HG02571 (cell line): ENCODE data around the gene FNDC3B.

Experiments used
- ATAC-seq: cut with Tn5 transposase; IDR thresholded peaks from one replicate; pipeline ENCODE4 v1.9.1; 2021; ENCODE audit warnings: mild to moderate bottlenecking, moderate library complexity; ENCODE audit not compliant: unreplicated experiment

The FNDC3B gene

DNA sequence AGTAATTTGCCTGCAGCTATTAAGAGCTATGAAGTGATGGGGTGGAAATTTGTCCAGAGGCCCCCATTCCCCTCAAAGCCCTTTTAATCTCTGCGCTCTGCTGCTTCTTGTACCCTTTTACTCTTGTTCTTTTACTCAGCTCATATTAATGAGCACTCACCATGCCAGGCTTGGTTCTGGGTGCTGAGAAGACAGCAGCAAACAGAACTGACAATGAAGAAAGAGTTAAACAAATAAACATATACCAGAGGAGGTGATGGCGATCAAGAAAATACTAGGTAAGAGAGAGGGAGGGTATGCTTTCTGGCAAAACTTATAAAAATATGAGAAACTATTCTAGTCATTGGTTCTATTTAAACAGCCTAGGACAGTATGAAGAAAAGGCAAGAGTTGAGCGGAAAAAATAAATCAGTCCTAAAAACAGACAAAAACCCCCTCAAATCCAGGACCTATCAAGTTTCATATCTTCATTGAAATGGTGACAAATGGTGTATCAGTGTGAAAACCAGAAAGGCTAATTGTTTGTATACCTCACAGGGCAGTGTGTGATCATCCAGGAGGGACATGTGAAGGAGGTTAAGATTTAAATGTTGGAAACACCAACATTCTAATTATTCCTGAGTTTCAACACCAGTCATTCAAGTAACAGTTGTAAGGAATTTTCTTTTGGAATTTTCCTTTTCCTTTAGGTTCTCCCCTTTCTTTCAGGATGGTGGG, 144.9 kb downstream of the FNDC3B start:
- no peak for ATAC-seq

DNA sequence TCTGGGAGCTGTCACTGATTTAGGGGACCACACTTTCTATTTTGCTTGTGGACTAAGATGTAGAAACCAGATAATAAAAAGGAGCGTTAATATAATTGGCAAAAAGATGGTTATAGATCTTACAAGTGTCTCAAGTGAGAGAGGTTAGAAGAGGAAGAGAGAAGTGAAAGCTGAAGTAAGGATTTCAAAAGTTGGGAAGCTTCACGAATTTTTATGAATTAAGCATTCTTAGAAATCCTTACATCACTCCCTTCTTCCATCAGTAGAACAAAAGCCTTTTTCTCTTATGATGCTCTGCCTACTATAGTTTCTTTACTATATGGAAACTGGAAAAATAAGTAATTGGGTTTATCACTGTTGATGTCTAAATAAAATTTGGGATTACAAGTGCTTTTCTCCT, 146.5 kb downstream of the FNDC3B start:
- no peak for ATAC-seq

GRCh38 chr3:172186607-172187006, 147.2 kb downstream of the FNDC3B start:
- no peak for ATAC-seq

- no peak for ATAC-seq
Observed at GRCh38 chr3:172187511-172187910, 148.1 kb downstream of the FNDC3B start.

DNA sequence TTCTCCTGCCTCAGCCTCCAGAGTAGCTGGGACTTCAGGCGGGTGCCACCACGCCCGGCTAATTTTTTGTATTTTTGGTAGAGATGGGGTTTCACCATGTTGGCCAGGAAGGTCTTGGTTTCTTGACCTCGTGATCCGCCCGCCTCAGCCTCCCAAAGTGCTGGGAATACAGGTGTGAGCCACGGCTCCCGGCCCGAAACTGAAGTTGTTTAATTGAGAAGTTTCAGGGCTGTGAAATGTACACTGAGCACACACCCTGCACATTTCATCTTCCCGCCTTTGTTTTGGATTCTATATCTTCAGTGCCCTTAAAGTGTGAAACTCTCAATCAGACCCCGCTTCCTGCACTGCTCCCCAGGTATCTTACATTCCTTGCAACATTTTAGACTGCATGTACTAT, 149.1 kb downstream of the FNDC3B start:
- ATAC-seq, result no peak

GRCh38 chr3:172189213-172189612, 149.8 kb downstream of the FNDC3B start:
- no peak for ATAC-seq

DNA sequence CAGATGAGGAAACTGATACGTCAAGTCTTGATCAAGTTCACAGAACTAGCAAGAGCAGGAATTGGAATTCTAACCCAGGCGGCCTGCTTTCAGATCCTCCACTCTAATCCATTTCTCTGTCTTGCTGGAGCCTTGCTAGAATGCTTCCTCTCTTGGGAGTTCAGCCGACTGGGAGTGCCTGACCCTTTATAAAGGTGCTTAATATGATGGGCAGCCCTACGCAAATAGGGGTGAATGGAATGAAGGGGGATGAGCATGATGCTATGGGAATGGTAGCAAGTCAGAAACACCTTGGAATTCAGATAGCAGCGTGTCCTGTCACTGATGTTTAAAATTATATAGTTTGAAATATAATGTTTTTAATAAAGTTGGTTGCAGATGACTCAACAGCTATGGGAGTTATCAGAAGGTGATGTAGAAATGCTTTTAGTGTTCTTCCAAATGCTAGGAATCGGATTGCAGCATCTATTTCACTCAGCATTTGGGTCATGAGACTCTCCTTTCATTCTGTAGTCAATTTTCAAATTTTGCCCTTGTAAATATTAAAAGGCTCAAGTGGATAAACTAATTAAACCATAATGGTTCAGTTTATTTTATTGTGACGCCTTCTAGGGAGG, 150.7 kb downstream of the FNDC3B start:
- ATAC-seq, result no peak

GRCh38 chr3:172190980-172191379, 151.6 kb downstream of the FNDC3B start:
- ATAC-seq, result no peak

DNA sequence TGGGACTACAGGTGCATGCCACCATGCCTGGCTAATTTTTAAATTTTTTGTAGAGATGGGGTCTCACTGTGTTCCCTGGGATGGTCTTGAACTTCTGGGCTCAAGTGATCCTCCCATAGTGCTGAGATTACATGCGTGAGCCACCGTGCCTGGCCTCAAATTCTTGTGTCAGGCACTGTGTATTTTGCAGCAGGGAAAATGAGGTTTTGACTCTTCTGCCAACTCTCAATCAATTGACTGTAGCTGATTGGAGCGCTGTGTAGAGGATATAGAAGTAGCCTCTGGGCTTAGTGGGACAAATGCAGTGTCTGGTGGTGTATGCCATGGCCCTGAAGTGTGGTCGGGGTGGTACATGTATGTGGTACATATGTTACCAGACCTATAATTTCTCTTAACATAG, 152.3 kb downstream of the FNDC3B start:
- ATAC-seq, result no peak

DNA sequence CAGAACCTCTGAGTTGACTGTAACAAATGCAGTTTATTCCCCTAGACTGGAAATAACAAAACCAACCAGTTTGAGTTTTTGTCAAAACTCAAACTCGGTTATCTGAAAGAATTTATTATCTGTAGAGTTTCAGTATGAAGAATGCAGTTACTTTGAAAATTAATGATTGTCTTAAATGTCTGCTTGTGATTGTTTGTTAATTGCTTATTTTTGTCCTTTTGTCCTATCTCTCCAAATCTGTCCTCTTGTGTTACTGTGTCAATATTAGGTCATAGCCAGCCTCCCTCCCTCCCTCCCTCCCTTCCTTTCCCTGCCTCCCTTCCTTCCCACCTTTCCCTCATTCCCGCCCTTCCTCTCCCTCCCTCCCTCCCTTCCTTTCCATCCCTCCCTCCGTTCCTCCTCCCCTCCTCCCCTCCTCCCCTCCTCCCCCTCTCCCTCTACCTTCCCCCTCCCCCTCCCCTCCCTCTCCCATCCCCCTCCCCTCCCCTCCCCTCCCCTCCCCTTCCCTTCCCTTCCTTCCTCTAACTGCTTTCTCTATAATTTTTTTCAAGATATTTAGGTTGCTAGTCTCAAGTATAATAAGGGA, 153.5 kb downstream of the FNDC3B start:
- ATAC-seq, result no peak

DNA sequence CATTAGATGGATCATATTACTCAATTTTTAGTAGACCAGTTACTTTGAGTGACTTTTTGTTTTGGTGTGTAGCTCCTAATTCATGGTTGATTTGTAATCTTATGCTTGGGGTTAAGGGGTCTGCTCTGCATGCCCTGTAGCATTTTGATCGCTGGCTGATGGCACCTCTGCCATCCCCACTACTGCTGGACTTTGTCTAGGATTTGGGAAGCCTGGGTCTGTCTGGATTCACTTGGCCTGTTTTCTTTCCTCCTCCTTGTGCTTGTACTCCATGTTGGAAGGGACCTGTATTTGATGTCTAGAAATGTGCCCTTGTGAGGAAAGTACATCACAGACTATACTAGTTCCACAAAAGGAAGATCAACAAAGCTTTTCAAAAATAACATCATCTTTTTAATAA, 154.1 kb downstream of the FNDC3B start:
- ATAC-seq, result no peak

- ATAC-seq, result no peak
Observed at GRCh38 chr3:172194702-172195406, 155.5 kb downstream of the FNDC3B start.

GRCh38 chr3:172195407-172195754, 156.0 kb downstream of the FNDC3B start:
- ATAC-seq, result no peak

- ATAC-seq, result no peak
Observed at GRCh38 chr3:172197344-172197743, 158.0 kb downstream of the FNDC3B start.

DNA sequence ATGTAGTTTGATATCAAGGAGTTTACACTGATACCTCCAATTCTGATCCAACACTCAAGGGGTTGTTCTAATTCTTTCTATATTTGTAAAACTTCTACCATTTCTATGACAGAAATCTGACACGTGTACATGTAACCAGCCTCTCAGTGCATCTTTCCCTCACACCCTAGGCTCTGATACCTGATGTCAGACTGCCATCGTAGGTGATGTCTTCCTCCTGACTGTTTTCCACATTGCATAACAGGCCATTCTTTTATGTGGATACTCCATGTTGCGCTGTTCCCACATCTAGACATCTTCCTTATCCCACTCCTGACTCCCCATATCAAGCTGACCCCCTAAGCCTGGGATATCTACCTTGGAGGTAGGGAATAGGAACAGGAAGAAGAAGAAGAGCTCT, 159.1 kb downstream of the FNDC3B start:
- ATAC-seq, result no peak

DNA sequence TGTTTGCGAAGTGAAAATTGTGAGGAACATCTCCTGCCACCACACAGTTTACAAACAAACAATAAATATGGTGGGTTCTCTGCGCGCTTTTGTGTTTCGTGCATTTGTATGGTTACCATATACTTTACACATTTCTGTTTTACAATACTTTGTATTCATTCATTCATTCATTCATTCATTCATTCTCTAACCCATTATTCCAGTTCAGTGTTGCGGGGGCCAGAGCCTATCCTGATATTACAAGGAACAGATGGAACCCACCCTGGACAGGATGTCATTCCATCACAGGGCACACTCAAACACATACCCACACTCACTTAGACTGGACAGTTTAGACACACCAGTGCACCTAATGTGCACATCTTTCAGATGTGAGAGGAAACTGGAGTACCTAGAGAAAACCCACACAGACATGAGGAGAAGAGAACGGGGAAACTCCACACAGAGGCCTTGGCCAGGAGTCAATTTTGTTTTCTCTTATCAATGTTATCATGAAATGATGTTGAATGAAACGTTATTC, 160.5 kb downstream of the FNDC3B start:
- no peak for ATAC-seq

DNA sequence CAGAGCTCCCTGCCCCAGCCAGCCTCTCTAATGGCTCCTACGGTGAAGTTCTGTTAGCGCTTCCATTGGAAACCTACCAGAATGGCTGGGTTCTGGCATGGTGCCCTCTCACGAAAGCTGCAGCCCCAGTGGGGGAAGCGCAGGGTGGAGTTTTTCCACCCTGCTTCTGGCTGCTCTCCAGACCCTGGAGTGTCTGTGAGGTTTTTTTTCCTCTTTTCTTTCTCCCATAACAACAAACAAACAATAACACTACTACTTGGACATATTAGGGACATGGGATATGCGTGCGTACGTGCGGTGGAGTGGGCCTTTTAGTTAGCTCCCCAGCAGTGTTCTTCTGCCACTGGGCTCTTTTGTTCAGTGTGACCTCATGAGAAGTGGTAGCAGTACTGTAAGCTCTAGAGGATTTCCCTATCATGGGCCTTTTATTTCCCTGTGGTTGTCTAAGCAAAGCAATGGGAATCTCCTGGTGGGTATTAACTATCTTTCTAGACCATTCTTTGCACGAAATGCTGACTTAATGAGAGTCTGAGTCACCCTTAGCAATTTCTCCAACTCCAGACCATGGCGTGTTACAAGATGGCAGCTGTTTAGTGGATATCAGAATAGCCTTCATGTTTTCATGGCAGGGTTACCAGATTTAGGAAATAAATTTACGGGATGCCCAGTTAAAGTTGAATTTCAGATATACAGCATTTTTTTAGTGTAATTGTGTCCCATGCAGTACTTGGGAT, 161.9 kb downstream of the FNDC3B start:
- no peak for ATAC-seq

- ATAC-seq, result no peak
Observed at GRCh38 chr3:172201870-172202236, 162.5 kb downstream of the FNDC3B start.

GRCh38 chr3:172202797-172203196, 163.4 kb downstream of the FNDC3B start:
- no peak for ATAC-seq

- ATAC-seq, result no peak
Observed at GRCh38 chr3:172203522-172204258, 164.3 kb downstream of the FNDC3B start.
